Smooth muscle cell (in vitro differentiated cells): ENCODE data around the gene HOXA2. TPM values are rescaled to one million over a fixed set of nuclear protein-coding genes. Genes with fewer than 3 reads are reported as not detected.

Source experiments
- DNase-seq: peaks from one replicate; lab custom pipeline; 2025; ENCODE audit not compliant: unreplicated experiment; lab: John Stamatoyannopoulos, UW
- H2AFZ ChIP-seq: fragments of 200-600 bp; sonication (generic); 2 replicates; pipeline ENCODE4 v1.6.0; 2016; ENCODE audit warnings: antibody characterized with exemption, low read depth, mild to moderate bottlenecking
- H3F3A ChIP-seq: fragments of 200-600 bp; sonication (generic); 2 replicates; pipeline ENCODE4 v1.6.0; 2017; ENCODE audit warnings: antibody characterized with exemption, low read depth
- H3K27ac ChIP-seq: fragments of 200-600 bp; sonication (generic); 2 replicates; pipeline ENCODE4 v1.5.1; 2016; ENCODE audit warnings: low read depth, mild to moderate bottlenecking
- H3K27me3 ChIP-seq: fragments of 200-600 bp; sonication (generic); 2 replicates; pipeline ENCODE4 v1.6.1; 2016; ENCODE audit warnings: low read depth, mild to moderate bottlenecking
- H3K36me3 ChIP-seq: fragments of 200-600 bp; sonication (generic); 2 replicates; pipeline ENCODE4 v1.5.1; 2016; ENCODE audit warnings: low read depth
- H3K4me1 ChIP-seq: fragments of 200-600 bp; sonication (generic); 2 replicates; pipeline ENCODE4 v1.5.1; 2016; ENCODE audit warnings: low read depth
- H3K4me2 ChIP-seq: fragments of 200-600 bp; sonication (generic); 2 replicates; pipeline ENCODE4 v1.6.0; 2016; ENCODE audit warnings: mild to moderate bottlenecking
- H3K4me3 ChIP-seq: fragments of 200-600 bp; sonication (generic); 2 replicates; pipeline ENCODE4 v1.5.1; 2016; ENCODE audit warnings: mild to moderate bottlenecking
- H3K79me2 ChIP-seq: fragments of 200-600 bp; sonication (generic); 2 replicates; pipeline ENCODE4 v1.6.0; 2016; ENCODE audit warnings: low read depth, mild to moderate bottlenecking
- H3K9ac ChIP-seq: fragments of 200-600 bp; sonication (generic); 2 replicates; pipeline ENCODE4 v1.6.0; 2016; ENCODE audit warnings: low read depth
- H3K9me3 ChIP-seq: fragments of 200-600 bp; sonication (generic); replicated peaks from 2 replicates; pipeline ENCODE4 v1.5.1; 2016; ENCODE audit warnings: low read depth
- H4K20me1 ChIP-seq: fragments of 200-600 bp; sonication (generic); 2 replicates; pipeline ENCODE4 v1.6.0; 2016; ENCODE audit warnings: low read depth
- CTCF ChIP-seq: fragments of 200-600 bp; sonication (generic); IDR thresholded peaks from 2 replicates; pipeline ENCODE4 v1.5.1; 2017; ENCODE audit warnings: borderline replicate concordance, mild to moderate bottlenecking, antibody characterized with exemption; ENCODE audit not compliant: insufficient read depth, poor library complexity, severe bottlenecking
- WGBS: methylation state at CpG from one replicate; pipeline ENCODE4 v1.1.7; 2016; ENCODE audit warnings: low lambda C conversion rate; 5-methylcytosine and 5-hydroxymethylcytosine counted together
- polyA plus RNA-seq: library from polyadenylated mRNA; unstranded; fragments of >200 nt; fragmentation: Nextera tagmentation; extraction: Ambion mirVana; gene quantifications from 2 replicates; pipeline ENCODE4 v1.2.1, GENCODE V29; 2016
- small RNA-seq: library from RNA; depleted of rRNA; stranded (forward); fragments of <200 nt; gene quantifications from one replicate; pipeline ENCODE3, GENCODE V24; 2014
- total RNA-seq: library from RNA; depleted of rRNA; stranded (reverse); fragments of >200 nt; gene quantifications from 2 replicates; pipeline ENCODE4 v1.2.3, GENCODE V29; 2014

HOXA2 gene
- total and polyA plus RNA-seq, 2 experiments from 2014 or later = not detected

GRCh38 chr7:27064159-27064558, 38.3 kb downstream of the HOXA2 start:
- Histone ChIP-seq H3K79me2 (no peaks in the 10 kb centered on the region), H3K4me2 (no peak overlapping the region), H4K20me1 (no peaks in the 10 kb centered on the region), H3K4me1 (no peaks in the 10 kb centered on the region), H3K4me3 (no peak overlapping the region), H3K36me3 (no peaks in the 10 kb centered on the region), H3K27me3 (peaks cover 13% of the 10 kb centered on the region), H3K9me3 (no peaks in the 10 kb centered on the region), H3F3A (no peaks in the 10 kb centered on the region), H3K9ac (no peak overlapping the region), H3K27ac (no peak overlapping the region), H2AFZ (no peak overlapping the region)
- no peak for TF ChIP-seq CTCF
- 85% methylated on average over 2 of the region's 2 CpGs for WGBS
- DNase-seq = no peak

- no peaks in the 10 kb centered on the region for H3K9me3 ChIP-seq
- WGBS = 95% methylated on average over 4 of the region's 4 CpGs
Observed at GRCh38 chr7:27062946-27063345, 39.5 kb downstream of the HOXA2 start.

GRCh38 chr7:27053153-27053552, 49.3 kb downstream of the HOXA2 start:
- H3K27ac ChIP-seq = no peak overlapping the region
- WGBS = 45% methylated on average over 3 of the region's 3 CpGs
- no peaks in the 10 kb centered on the region for H3K27me3 ChIP-seq
- no peak overlapping the region for H3K4me3 ChIP-seq
- no peak overlapping the region for H2AFZ ChIP-seq
- TF ChIP-seq CTCF = no peak
- H3F3A ChIP-seq = no peaks in the 10 kb centered on the region
- H3K4me2 ChIP-seq = no peak overlapping the region
- no peak overlapping the region for H3K9ac ChIP-seq
- no peaks in the 10 kb centered on the region for H3K79me2 ChIP-seq
- no peak for DNase-seq
- no peaks in the 10 kb centered on the region for H3K4me1 ChIP-seq
- H4K20me1 ChIP-seq = no peaks in the 10 kb centered on the region
- no peaks in the 10 kb centered on the region for H3K36me3 ChIP-seq
- H3K9me3 ChIP-seq = no peaks in the 10 kb centered on the region

More at GRCh38 chr7:27062946-27063345, 39.5 kb downstream of the HOXA2 start:
- no peak for TF ChIP-seq CTCF
- no peaks in the 10 kb centered on the region for H4K20me1 ChIP-seq
- no peaks in the 10 kb centered on the region for H3F3A ChIP-seq
- no peak overlapping the region for H3K9ac ChIP-seq
- no peak overlapping the region for H3K4me3 ChIP-seq
- no peak overlapping the region for H2AFZ ChIP-seq
- no peaks in the 10 kb centered on the region for H3K4me1 ChIP-seq
- peaks cover 14% of the 10 kb centered on the region for H3K27me3 ChIP-seq
- no peaks in the 10 kb centered on the region for H3K79me2 ChIP-seq
- no peaks in the 10 kb centered on the region for H3K36me3 ChIP-seq
- no peak for DNase-seq
- H3K27ac ChIP-seq = no peak overlapping the region
- H3K4me2 ChIP-seq = no peak overlapping the region

- H3K36me3 ChIP-seq = no peaks in the 10 kb centered on the region
- DNase-seq = no peak
- H3F3A ChIP-seq = no peaks in the 10 kb centered on the region
- TF ChIP-seq CTCF = no peak
- no peaks in the 10 kb centered on the region for H3K27me3 ChIP-seq
- no peak overlapping the region for H2AFZ ChIP-seq
- no peaks in the 10 kb centered on the region for H4K20me1 ChIP-seq
- H3K4me2 ChIP-seq = no peak overlapping the region
- H3K4me1 ChIP-seq = no peaks in the 10 kb centered on the region
- 91% methylated on average over 4 of the region's 4 CpGs for WGBS
- H3K4me3 ChIP-seq = no peak overlapping the region
- H3K79me2 ChIP-seq = no peaks in the 10 kb centered on the region
- no peak overlapping the region for H3K27ac ChIP-seq
- H3K9me3 ChIP-seq = no peaks in the 10 kb centered on the region
- H3K9ac ChIP-seq = no peak overlapping the region
Observed at GRCh38 chr7:27051451-27051850, 51.0 kb downstream of the HOXA2 start.

Small RNA genes within 50 kb of the gene (small RNA-seq; reads per million reads assigned to genes)
- gene AC004080.5 = not detected
- gene RF01977 = not detected

Other genes with a start within 250 kb of the HOXA2 start
- 5.6 and 14.8 TPM in 2 replicates for gene SKAP2, start 238.1 kb downstream of the HOXA2 start, total RNA-seq
- gene SKAP2, start 238.1 kb downstream of the HOXA2 start, polyA plus RNA-seq = 6.7 and 7.7 TPM in 2 replicates
- 0.40 TPM in 1 of 2 replicates, not detected in the other for gene HOXA1, start 6.7 kb downstream of the HOXA2 start, total RNA-seq
- gene HOXA1, start 6.7 kb downstream of the HOXA2 start, polyA plus RNA-seq = not detected in 2 replicates
- 1.4 TPM in 1 of 2 replicates, not detected in the other for gene HOXA4, start 28.1 kb upstream of the HOXA2 start, total RNA-seq
- 0.22 TPM in 1 of 2 replicates, not detected in the other for gene HOXA4, start 28.1 kb upstream of the HOXA2 start, polyA plus RNA-seq
- 0.67 and 2.1 TPM in 2 replicates for gene HOXA5, start 41.0 kb upstream of the HOXA2 start, total RNA-seq
- gene HOXA5, start 41.0 kb upstream of the HOXA2 start, polyA plus RNA-seq = 0.11 and 0.98 TPM in 2 replicates
- gene HOXA6, start 45.1 kb upstream of the HOXA2 start, total RNA-seq = 0.58 TPM in 1 of 2 replicates, not detected in the other
- 0.56 TPM in 1 of 2 replicates, not detected in the other for gene HOXA6, start 45.1 kb upstream of the HOXA2 start, polyA plus RNA-seq
- 0.13 TPM in 1 of 2 replicates, not detected in the other for gene HOXA3, start 49.9 kb upstream of the HOXA2 start, total RNA-seq
- gene HOXA3, start 49.9 kb upstream of the HOXA2 start, polyA plus RNA-seq = 0.31 and 0.83 TPM in 2 replicates
- 0.72 TPM in 1 of 2 replicates, not detected in the other for gene HOXA7, start 54.0 kb upstream of the HOXA2 start, total RNA-seq
- 1.2 and 1.6 TPM in 2 replicates for gene HOXA7, start 54.0 kb upstream of the HOXA2 start, polyA plus RNA-seq
- gene HOXA9, start 62.9 kb upstream of the HOXA2 start, total RNA-seq = 22.9 and 35.8 TPM in 2 replicates
- 12.6 and 19.2 TPM in 2 replicates for gene HOXA9, start 62.9 kb upstream of the HOXA2 start, polyA plus RNA-seq
- 35.7 and 53.6 TPM in 2 replicates for gene HOXA10, start 71.6 kb upstream of the HOXA2 start, total RNA-seq
- gene HOXA10, start 71.6 kb upstream of the HOXA2 start, polyA plus RNA-seq = 37.6 and 39.4 TPM in 2 replicates
- gene HOXA11, start 82.5 kb upstream of the HOXA2 start, total RNA-seq = 18.2 and 20.3 TPM in 2 replicates
- gene HOXA11, start 82.5 kb upstream of the HOXA2 start, polyA plus RNA-seq = 25.2 and 27.7 TPM in 2 replicates
- gene HOXA13, start 97.4 kb upstream of the HOXA2 start, total RNA-seq = 14.2 and 21.6 TPM in 2 replicates
- 6.2 and 10.0 TPM in 2 replicates for gene HOXA13, start 97.4 kb upstream of the HOXA2 start, polyA plus RNA-seq
- gene EVX1, start 140.1 kb upstream of the HOXA2 start, total RNA-seq = 0.18 and 0.36 TPM in 2 replicates
- gene EVX1, start 140.1 kb upstream of the HOXA2 start, polyA plus RNA-seq = 2.0 and 2.6 TPM in 2 replicates